NT2/D1 (cell line): ENCODE results near the gene DCUN1D5.
"Not testable (repeated sequence)": the region's sequence is repeated elsewhere in the genome, so short reads cannot be mapped to it uniquely, and the experiment has no call there.

Experiments
- DNase-seq: peaks from one replicate; pipeline ENCODE4 v3.0.0-alpha.2; 2011; ENCODE audit warnings: low read depth, low spot score
- H3K27me3 ChIP-seq: 2 replicates; pipeline ENCODE4 v1.6.0; 2011; ENCODE audit warnings: mild to moderate bottlenecking; ENCODE audit not compliant: insufficient read length, insufficient read depth
- H3K36me3 ChIP-seq: 2 replicates; pipeline ENCODE4 v1.6.1; 2011; ENCODE audit warnings: mild to moderate bottlenecking, low read length, mixed read lengths; ENCODE audit not compliant: insufficient read depth, insufficient read length
- H3K4me1 ChIP-seq: 2 replicates; pipeline ENCODE4 v1.5.1; 2011; ENCODE audit not compliant: insufficient read depth, insufficient read length
- H3K4me3 ChIP-seq: 2 replicates; pipeline ENCODE4 v1.5.1; 2011; ENCODE audit warnings: low read depth; ENCODE audit not compliant: insufficient read length
- H3K9ac ChIP-seq: 2 replicates; pipeline ENCODE4 v1.6.0; 2011; ENCODE audit warnings: low read depth; ENCODE audit not compliant: insufficient read length
- H3K9me3 ChIP-seq: 2 replicates; pipeline ENCODE4 v1.5.1; 2011; ENCODE audit warnings: mild to moderate bottlenecking, low read length; ENCODE audit not compliant: insufficient read depth
- SUZ12 ChIP-seq: IDR thresholded peaks from 2 replicates; pipeline ENCODE4 v1.6.1; 2011; ENCODE audit not compliant: insufficient read length, insufficient read depth; ENCODE audit errors: extremely low read depth
- YY1 ChIP-seq: IDR thresholded peaks from 2 replicates; pipeline ENCODE4 v1.6.1; 2011; ENCODE audit not compliant: insufficient read length, insufficient read depth
- ZNF274 ChIP-seq: IDR thresholded peaks from 2 replicates; pipeline ENCODE4 v1.6.1; 2011; ENCODE audit warnings: mild to moderate bottlenecking, low read depth, low read length

DCUN1D5 gene

DNA sequence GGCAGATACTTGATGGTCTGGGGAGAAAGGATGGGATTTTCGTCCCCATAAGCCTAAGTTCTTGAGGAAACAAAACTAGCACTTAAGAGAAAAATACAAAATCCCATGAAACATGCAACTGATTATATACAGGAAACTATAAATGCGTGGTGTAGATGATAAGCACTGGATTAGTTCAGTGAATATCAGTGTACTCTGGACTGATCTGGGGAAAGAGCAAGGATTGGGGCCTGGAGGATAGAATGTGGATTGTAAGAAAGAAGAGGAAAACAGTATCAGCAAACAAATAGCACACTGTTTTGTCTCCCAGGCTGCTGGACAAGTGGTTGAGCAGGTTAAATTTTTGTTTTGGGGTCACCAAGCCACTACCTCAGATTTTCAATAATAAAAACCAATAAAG, 49.8 kb downstream of the DCUN1D5 start:
- Histone ChIP-seq H3K9ac (no peak overlapping the region), H3K4me3 (no peak overlapping the region), H3K9me3 (no peaks in the 10 kb centered on the region)

DNA sequence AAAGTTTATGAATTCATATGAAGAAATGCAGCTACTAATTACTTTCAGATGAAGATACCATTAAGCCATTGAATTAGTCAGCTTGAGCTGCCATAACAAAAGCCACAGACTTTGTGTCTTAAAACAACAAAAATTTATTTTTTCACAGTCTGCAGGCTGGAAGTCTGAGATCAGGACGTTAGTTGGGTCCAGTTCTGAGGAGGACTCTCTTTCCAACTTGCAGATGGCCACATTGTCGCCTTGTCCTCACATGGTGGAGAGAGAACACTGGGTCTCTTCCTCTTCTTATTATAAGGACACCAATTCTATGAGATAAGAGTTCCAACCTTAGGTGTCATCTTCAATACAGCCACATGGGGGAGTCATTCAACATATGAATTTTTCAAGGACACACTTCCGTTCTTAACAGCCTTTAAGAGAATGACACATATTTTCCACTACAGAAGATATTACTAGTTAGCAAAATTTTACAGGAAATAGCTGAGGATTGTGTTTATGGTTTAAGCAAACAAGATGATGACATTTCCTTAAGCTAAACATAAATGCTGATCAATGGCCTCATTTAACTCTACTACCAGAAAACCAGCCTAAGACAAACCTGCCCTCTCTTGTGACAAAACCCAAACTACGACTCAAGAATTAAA, 56.0 kb downstream of the DCUN1D5 start:
- peak; percentile 27 for DNase-seq
- no peaks in the 10 kb centered on the region for H3K27me3 ChIP-seq

More for the DNA sequence above, 49.8 kb downstream of the DCUN1D5 start:
- no peaks in the 10 kb centered on the region for H3K4me1 ChIP-seq
- H3K27me3 ChIP-seq: no peaks in the 10 kb centered on the region
- no peak for DNase-seq
- no peaks in the 10 kb centered on the region for H3K36me3 ChIP-seq
- TF ChIP-seq YY1: no peak
- TF ChIP-seq SUZ12: no peak
- TF ChIP-seq ZNF274: no peak

DNA sequence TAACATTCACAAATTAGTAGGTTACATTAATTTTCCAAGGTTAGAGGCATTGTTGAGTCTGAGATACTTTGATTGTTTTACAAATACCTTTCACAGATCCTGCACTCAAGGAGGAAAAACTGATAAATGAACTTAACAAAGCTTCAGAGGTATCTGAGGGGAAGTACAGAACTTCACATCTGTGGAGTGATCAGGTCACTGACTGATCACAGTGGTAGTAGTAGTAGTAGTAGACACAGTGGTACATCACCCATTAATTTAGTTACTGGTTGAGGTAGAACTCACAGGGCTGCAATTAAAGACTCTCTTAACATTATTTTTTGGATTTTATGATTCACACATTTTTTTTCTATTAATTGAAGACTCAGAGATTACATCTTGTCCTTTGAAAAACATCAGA, 56.7 kb downstream of the DCUN1D5 start:
- no peaks in the 10 kb centered on the region for H3K4me1 ChIP-seq
- H3K27me3 ChIP-seq: no peaks in the 10 kb centered on the region
- H3K36me3 ChIP-seq: no peaks in the 10 kb centered on the region
- DNase-seq: no peak
- TF ChIP-seq ZNF274: no peak
- no peak for TF ChIP-seq YY1
- no peak for TF ChIP-seq SUZ12
- H3K9ac ChIP-seq: no peak overlapping the region
- H3K9me3 ChIP-seq: no peaks in the 10 kb centered on the region
- H3K4me3 ChIP-seq: no peak overlapping the region

More for the DNA sequence above, 56.0 kb downstream of the DCUN1D5 start:
- TF ChIP-seq SUZ12 (no peak), ZNF274 (no peak), YY1 (no peak)
- no peak overlapping the region for H3K9ac ChIP-seq
- no peaks in the 10 kb centered on the region for H3K4me1 ChIP-seq
- H3K36me3 ChIP-seq: no peaks in the 10 kb centered on the region
- no peak overlapping the region for H3K4me3 ChIP-seq
- H3K9me3 ChIP-seq: no peaks in the 10 kb centered on the region

DNA sequence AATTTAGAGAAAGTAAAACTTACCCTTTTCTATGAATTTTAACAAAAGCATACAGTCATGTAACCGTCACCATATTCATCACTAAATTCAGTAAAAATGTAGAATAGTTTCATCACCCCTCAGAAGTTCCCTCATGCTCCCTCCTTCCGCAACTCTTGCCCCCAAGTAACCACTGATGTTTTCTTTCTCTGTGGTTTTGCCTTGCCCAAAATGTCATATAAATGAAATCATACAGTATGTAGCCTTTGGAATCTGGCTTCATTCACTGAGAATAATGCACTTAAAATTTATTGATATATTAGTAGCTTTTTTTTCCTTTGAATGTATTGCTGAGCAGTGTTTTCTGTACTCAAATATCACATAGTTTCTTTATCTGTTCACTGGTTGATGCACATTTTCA, 60.1 kb downstream of the DCUN1D5 start:
- H3K27me3 ChIP-seq: no peaks in the 10 kb centered on the region
- H3K9ac ChIP-seq: no peak overlapping the region
- no peaks in the 10 kb centered on the region for H3K9me3 ChIP-seq
- H3K4me3 ChIP-seq: no peak overlapping the region
- no peaks in the 10 kb centered on the region for H3K4me1 ChIP-seq
- DNase-seq: no peak
- TF ChIP-seq SUZ12: no peak
- no peak for TF ChIP-seq YY1
- no peak for TF ChIP-seq ZNF274
- no peaks in the 10 kb centered on the region for H3K36me3 ChIP-seq

DNA sequence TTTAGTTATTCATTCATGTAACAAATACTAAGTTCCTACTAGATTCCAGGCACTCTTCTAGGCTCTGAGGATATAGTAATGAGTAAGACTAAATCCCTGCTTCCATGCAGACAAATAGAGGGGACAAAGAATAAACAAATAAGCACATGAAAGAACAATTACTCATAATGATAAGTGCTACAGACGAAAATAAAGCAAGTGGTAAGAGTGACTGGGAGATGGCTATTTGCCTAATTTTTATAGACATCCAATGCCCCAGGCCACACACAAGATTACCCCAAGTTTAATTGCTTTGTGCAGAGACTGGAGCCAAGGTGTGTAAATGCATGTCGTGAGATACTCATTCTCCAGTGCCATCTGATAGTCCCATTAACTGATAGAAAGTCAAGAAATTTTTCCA, 62.6 kb downstream of the DCUN1D5 start:
- no peak overlapping the region for H3K4me3 ChIP-seq
- H3K9ac ChIP-seq: no peak overlapping the region
- no peak for DNase-seq
- no peaks in the 10 kb centered on the region for H3K36me3 ChIP-seq
- no peaks in the 10 kb centered on the region for H3K4me1 ChIP-seq
- H3K27me3 ChIP-seq: no peaks in the 10 kb centered on the region
- H3K9me3 ChIP-seq: no peaks in the 10 kb centered on the region
- TF ChIP-seq YY1: no peak
- no peak for TF ChIP-seq SUZ12
- no peak for TF ChIP-seq ZNF274

DNA sequence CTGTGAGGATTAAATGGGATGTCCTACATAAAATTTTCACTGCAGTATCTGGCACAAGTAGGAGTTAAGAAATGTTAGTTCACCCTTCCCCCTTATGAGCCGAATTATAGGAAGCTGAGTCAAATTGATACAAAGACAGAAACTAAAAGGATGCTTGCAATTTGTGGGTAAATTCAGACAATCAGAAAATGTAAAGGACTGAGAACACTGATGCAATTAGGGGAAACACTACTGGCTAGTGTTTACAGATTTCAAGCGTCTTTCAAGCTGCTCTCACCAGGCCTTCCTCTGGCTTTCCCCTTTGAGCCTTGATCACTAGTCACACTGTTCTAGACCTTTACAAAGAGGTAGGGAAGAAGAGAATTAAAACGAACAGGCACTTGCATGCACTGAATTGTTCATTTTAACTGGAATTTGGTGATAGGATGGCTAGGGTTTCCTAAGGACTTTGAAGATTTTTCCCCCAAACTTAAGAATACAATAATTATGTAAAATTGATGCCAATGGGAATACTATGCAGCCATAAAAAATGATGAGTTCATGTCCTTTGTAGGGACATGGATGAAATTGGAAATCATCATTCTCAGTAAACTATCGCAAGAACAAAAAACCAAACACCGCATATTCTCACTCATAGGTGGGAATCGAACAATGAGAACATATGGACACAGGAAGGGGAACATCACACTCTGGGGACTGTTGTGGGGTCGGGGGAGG, 63.5 kb downstream of the DCUN1D5 start:
- H3K9ac ChIP-seq, H3K9me3 ChIP-seq, H3K36me3 ChIP-seq, DNase-seq, H3K4me3 ChIP-seq, H3K27me3 ChIP-seq, H3K4me1 ChIP-seq: not testable (repeated sequence)

DNA sequence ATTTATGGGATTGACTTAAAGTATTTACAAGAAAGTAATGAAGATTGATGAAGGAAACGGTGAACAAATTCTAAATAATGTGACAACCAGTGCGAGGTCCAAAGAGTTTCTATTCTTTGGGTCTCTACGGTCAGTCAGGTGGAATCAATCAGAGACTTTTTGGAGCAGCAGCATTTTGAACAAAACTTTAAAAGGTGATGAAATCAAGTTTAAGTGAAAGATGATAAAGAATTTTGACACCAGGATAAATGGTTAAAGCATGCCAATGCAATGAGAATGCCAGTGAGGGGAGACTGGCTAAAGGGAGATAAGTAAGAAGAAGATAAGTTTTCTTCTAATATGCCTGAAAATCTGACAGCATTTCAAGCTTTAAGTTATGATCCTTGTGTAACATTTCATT, 67.9 kb downstream of the DCUN1D5 start:
- no peak for DNase-seq
- Histone ChIP-seq H3K9ac (no peak overlapping the region), H3K4me3 (no peak overlapping the region), H3K4me1 (no peaks in the 10 kb centered on the region), H3K9me3 (no peaks in the 10 kb centered on the region), H3K27me3 (no peaks in the 10 kb centered on the region), H3K36me3 (no peaks in the 10 kb centered on the region)
- no peak for TF ChIP-seq YY1
- no peak for TF ChIP-seq ZNF274
- TF ChIP-seq SUZ12: no peak
